Measurements from ENCODE around the gene MRPL23.

- TF ChIP-seq CTCF (conservative IDR thresholded peaks at IDR 0.05; ENCODE audit: low read length) (no peak), EZH2phosphoT487 (IDR thresholded peaks at IDR 0.05; ENCODE audit: borderline replicate concordance) (no peak)
Measured at GRCh38 chr11:1975185-1975584, 28.1 kb downstream of the MRPL23 start.

Data from Loucy (cell line).